ENCODE data around the gene MYBPH. TPM values are rescaled to one million over a fixed set of nuclear protein-coding genes. Genes with fewer than 3 reads are reported as not detected.

MYBPH gene
- polyA plus RNA-seq, 3 donors = 0.08 to 0.34 TPM; not detected in 1

DNA sequence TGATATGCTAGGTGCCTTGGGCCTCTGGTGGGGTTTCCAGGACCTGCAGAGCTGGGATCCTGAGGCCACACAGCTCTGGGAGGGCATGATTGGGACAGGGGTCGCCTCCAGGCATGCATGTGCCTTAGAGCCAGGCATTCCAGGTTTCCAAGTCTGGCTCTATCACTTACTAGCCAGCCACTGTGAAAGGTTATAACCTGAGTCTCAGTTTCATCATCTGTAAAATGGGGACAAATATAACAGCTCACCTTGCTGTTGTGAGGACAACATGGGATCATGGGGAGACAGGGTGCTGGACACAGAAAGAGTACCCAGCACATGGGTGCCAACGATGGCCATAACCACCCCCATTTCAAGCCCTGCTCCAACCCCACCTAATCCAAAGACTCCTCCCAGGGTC, 8.2 kb upstream of the MYBPH start:
- 92 to 96% (median 93%) methylated on average over 2 of the region's 2 CpGs for WGBS, 3 donors
- no peak overlapping the region for H3K27ac ChIP-seq (ENCODE audit: low read depth, low read length)

DNA sequence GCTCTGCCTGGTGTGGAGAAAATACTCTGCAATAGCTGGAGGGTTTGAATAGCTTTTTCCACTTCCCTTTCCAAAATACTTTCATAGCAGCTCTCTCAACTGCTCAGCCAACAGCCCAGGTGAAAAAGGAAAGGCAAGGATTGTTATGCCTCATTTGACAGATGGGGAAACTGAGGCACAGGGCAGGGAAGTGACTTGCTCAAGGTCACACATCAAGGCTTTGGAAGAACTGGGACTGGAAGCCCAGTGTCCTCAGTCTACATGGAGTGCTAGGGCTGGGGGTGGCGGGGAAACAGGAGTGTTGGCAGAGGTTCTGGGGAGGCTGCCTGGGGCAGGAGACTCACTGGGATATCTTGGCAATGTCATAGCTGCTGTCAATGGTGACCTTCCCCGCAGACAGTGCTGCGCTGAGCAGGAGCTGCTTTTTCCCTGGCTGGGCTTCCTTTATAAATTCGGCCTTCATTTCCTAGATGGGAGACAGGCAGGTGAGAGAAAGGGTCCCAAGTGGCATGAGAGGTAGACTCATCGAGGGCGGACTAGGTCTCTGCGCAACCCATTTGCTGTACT, 6.8 kb upstream of the MYBPH start:
- 84 to 95% (median 90%) methylated on average over 7 of the region's 7 CpGs for WGBS, 3 donors
- no peak overlapping the region for H3K27ac ChIP-seq (ENCODE audit: low read depth, low read length)

DNA sequence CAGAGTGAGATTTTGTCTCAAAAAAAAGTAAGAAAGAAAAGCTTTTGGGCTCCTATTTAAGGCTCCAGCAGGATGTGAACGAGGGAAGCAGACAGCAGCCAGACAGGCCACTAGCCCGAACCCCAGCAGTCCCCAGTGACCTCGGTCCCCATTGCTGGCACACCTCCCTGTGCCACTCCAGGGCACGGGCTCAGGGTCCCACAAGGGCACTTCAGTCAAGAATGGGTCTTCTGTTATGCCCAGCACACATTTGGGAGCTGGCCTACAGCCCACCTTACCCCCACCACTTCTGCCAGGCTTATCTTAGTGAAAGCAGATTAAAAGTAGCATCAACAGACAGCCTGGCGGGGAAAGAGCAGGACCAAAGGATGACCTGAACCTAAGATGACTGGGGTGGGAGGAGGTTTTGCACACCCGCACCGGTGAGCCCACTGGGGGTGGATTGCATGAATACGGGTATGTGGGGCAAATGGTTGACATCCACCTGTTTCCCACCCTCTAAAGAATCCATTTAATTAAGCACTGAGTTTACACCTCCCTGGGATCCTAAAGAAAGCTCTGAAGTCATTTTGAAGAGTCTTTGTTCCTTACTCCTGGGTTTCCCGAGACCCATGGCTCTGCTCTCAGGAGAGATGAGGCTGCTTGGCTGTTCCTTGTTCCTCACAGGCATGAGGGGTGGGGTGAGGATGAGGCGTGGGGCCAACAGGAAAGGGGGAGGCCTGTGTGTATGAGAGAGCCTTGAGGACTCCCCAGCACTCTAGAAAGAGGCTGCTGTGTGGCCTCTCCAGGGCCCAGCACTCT, 6.2 kb upstream of the MYBPH start:
- H3K27ac ChIP-seq (ENCODE audit: low read depth, low read length) = no peak overlapping the region
- 65 to 75% (median 74%) methylated on average over 9 to 10 of the region's 10 CpGs for WGBS, 3 donors

DNA sequence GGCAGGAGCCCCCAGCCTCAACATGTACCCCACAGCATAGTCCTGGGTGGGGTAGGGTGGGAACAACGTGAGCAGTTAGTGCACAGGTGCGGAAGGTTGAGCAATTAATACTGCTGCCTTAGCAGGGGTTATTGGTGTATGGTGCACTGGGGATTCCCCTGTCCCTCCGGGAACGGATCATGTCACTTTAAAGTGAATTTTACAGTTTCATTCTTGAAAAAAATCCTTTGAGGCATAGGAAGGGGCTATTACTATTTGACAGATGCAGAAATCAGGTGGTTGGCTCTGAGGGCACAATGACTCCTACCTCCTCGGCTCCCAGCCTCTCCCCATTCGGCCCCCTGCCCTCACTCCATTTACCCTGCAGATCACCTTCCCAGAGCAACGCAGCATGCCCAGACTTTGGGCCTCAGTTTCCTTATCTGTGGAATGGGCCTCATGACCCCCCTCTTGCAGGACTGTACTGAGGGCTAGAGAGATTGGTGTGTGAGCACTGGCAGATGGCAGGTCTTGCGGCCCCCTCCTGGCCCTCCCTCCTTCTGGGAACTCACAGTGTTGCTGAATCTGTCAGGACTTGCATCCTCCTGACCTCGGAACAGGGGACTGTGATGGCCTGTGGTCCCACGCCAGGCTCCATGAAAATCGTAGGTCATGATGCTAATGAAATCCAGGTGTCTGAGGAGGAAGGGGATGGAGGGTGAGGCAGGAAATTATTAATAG, 5.1 kb upstream of the MYBPH start:
- H3K27ac ChIP-seq (ENCODE audit: low read depth, low read length) = no peak overlapping the region
- 79 to 87% (median 81%) methylated on average over 11 of the region's 11 CpGs for WGBS, 3 donors

DNA sequence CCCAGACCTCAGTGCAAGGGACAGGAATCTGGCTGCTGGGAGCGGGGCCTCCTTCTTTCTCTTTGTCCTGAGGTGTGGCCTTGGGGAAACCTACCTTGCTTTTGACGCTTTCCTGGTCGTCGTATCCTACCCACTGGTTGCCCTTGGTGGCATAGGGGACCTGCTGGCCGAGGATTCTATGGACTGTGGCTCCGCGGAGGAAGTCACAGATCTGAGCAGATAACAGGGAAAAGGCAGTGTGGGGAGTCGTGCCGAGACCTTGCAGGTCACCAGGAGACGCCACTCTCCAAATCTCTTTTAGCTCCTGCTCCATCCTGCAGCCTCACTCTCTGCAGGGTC, 4.0 kb upstream of the MYBPH start:
- WGBS, 3 donors = 91 to 93% (median 92%) methylated on average over 9 to 10 of the region's 10 CpGs
- no peak overlapping the region for H3K27ac ChIP-seq (ENCODE audit: low read depth, low read length)

DNA sequence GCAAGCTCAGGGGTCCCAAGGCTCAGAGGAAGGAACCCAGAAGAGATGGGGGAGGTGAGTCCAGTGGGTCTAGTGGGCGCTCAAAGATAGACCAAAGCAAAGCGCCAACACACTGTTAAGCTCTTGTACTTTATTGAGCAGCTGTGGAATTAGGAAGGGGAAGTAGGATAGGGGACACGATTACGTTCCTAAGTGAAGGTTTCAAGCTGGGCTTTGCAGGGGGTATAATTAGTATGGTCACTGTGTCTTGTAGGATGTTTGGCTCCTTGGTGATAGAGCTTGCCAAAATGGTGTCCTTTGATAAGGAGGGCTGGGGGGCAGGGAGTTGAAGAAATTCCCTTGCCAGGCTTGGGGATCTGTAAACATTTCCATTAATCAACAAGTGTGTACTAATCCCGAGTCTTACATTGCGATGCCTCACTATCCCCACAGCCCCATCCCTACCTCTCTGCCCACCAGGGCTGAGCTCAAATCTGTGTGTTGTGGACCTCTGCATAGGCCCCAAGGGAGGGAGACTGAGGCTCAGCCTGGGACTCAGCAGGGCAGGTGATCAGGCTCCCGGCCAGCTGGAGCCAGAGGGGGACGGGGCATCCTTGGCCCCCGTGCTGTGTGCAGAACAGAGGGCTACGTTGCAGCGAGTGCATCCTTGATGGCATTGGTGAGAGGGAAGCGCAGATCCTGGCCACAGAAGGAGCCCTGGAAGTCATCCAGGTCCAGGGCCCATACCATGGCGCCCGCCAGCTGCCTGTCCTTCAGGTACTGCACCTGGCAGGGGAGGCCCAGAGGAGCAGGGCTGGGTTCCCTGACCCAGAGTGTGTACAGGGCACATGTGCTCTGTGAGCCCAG, 3.4 kb upstream of the MYBPH start:
- WGBS, 3 donors = 81 to 92% (median 89%) methylated on average over 14 of the region's 14 CpGs
- H3K27ac ChIP-seq (ENCODE audit: low read depth, low read length) = no peak overlapping the region

DNA sequence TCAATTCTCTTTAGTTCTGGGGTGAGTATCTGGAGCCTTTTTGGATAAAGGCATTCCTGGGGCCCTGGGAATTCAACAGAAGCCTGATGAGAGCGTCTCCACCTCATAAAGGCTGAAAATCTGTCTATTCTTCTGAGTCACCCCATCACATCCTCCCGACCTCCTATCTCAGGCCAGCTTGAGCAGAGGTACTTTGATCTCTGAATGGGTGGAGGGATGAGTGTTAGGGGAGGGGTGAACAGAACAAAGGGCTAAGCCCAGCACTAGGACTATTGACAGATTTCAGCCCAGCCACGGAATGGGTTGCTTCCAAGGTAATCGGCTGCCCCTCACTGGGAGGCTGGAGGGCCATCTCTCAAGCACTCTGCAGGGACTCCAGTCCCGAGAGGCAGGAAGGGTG, 2.5 kb upstream of the MYBPH start:
- no peak overlapping the region for H3K27ac ChIP-seq (ENCODE audit: low read depth, low read length)
- 60 to 79% (median 79%) methylated on average over 5 of the region's 5 CpGs for WGBS, 3 donors

DNA sequence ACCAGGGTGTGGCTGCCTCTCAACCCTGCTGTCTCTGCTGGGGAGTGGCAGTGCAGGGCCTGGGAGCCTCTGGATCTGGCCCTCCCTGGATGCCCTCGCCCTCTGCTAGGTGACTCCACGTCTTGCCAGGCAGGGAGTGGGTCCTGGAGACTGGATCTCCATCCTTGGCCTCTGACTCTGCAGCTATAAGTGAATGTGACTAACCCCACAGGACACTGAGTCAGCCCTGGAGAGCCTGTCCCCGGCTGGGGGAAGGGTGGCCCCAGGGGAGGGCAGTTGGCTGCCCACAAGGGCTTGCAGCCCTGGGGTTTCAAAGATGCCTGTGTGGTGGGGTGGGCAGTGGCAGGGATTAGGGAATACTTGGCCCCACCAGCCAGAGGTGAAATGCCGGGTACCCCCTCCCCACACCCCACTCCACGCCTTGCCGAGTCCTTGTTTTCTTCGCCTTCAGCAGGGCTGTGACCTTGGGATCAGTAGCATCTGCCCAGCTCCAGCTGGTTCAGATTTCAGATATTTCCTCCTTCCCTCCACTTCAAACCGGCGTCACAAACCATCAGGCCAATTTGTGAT, 1.9 kb upstream of the MYBPH start:
- no peak overlapping the region for H3K27ac ChIP-seq (ENCODE audit: low read depth, low read length)
- WGBS, 3 donors = 50 to 62% (median 59%) methylated on average over 9 of the region's 9 CpGs

DNA sequence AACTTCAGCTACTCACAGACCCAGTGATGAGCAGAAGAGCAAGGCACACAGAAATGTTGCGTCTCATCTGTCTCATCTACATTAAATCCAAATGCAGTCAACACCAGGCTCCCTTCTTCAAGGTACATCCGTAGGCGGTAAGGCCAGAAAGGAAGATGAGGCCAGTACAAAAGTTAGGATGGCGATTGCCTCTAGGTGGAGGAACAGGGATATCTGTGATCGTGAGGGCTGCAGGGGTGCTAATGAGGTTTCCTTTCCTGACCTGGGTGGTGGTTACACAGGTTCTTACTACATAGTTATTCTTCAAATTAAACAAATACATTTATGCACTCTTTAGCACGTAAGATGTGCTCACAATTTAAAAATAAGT, 1.4 kb upstream of the MYBPH start:
- 90 to 91% (median 91%) methylated on average over 6 of the region's 6 CpGs for WGBS, 3 donors
- no peak overlapping the region for H3K27ac ChIP-seq (ENCODE audit: low read depth, low read length)

DNA sequence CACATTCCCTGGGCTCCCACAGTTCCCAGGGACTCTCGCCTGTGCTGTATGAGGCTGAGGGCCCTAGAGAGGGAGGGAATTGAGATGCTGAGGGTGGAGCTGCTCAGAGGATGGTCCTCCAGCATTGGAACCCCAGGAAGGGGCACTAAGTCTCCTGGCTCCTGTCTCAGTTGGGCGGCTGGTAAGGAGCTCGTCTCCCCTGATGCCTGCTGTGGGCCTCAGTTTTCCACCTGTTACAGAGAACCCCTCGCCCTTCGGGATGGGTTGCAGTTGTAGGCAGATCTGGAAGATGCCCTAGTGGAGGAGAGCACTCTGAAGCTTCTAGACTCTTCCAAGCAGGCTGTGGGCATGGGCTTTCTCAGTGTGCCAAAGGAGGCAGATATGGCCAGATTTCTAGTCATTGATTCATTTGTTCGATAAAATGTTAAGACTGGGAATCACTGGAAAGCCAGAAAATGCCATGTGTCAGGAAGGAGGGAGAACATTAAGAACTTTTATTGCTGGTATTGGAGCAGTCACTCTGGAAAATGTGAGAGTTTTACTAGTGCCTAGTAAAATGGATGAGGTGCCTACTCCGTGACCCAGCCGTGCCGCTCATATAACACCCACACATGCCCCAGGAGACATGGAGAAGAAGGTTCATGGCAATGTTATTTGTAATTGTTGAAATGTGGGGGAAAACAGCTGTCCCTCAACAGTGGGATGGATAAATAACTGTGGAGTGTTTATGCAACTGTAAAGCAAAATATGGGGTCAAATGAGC, 828 bp upstream of the MYBPH start:
- 90 to 96% (median 96%) methylated on average over 9 of the region's 9 CpGs for WGBS, 3 donors

DNA sequence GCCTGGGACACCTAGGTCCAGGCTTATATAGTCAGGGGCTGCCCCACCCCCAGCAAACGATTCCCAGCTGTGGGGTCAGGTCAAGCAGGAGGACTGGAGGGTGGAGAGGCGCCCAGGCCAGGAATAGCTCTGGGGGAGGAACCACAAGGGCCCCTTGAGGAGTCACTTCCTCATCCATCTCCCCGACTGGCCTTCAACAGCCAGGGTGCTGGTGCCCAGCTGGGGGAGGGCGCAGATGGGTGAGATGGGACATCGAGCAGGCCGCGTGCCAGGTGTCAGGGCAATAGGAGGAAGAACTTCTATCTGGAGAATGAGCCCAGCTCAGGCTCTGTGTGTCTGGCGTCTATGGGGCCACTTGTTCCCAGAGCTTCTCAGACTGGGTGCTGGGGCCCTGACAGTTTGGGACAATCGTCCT, 208 bp upstream of the MYBPH start:
- H3K27ac ChIP-seq (ENCODE audit: low read depth, low read length) = no peak overlapping the region
- WGBS, 3 donors = 55 to 66% (median 60%) methylated on average over 9 of the region's 9 CpGs

More for the DNA sequence above, 828 bp upstream of the MYBPH start:
- H3K27ac ChIP-seq (ENCODE audit: low read depth, low read length) = no peak overlapping the region

DNA sequence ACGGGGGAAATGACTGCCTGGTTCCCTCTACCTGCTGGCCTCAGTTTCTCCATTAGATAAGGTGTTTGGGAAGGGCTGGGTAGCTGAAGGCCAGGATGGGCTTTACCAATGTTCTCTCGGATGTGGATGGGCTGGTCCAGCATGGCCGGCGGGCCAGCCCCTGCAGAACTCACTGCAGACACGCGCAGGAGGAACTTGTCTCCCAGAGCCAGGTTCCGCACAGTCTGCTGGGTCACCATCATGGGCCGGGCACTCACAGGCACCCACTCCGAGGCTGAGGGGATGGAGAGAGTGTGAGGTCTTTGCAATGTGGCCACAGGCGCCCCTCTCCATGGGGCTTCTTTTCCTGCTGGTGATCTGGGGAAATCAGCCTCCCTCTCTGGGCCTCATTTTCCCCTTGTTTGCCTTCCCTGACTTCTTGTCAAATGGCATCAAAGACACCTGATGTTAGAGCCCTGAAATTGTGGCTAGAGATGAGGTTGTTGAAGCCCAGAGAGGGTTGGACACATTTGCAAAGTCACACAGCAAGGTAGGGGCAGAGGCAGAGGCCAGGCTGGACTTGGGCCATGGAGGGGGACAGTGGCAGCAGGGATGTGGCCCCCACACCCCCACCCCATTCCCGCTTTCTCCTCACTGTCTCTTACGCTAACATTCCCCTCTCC, 1.2 kb downstream of the MYBPH start:
- H3K27ac ChIP-seq (ENCODE audit: low read depth, low read length) = no peak overlapping the region
- WGBS, 3 donors = 87 to 93% (median 91%) methylated on average over 12 of the region's 12 CpGs

DNA sequence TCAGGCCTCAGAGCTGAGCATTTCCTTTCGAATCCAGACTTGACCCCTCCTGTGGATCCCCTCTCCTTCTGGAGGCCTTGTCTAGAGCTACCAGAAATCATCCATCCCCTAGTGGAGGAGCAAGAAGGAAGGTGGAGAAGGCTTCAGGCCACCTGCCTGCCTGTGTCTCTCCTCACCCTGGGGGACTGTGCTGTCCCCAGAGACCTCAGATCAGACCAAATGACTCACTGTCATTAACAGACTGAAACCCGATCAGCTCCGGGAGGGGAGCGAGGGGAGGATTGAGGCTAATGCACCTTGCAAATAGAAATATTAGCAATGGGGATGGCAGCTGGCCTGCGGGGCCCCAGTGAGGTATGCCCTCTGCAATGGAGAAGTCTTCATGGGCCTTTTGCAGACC, 2.1 kb downstream of the MYBPH start:
- WGBS, 3 donors = 79 to 93% (median 89%) methylated on average over 5 of the region's 5 CpGs
- H3K27ac ChIP-seq (ENCODE audit: low read depth, low read length) = no peak overlapping the region

DNA sequence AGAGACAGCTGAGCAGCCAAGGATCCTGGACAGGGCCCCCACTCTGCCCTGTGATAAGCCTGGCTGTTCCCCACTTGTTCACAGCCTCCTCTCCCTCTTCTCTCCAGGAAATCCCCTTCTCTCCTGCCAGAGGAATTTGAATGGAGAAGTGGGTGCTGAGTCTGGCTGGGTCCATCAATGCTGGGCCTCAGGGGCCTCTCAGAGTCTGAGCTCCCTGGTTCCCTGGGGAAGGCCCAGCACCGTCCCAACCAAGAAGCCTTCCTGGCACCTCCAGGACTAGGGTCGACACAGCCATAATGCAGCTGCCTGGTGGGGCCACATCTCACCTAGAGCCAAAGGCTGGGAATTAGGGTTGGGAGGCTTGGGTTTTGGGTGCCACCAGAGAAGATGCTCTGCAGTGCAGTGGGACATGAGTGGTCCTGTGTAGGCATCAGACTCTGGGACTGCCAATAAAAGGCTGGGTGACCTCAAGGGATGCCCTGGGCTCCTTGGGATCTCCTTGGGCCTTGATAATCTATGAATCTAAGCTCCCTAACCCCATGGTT, 2.5 kb downstream of the MYBPH start:
- WGBS, 3 donors = 81 to 88% (median 85%) methylated on average over 2 of the region's 2 CpGs

DNA sequence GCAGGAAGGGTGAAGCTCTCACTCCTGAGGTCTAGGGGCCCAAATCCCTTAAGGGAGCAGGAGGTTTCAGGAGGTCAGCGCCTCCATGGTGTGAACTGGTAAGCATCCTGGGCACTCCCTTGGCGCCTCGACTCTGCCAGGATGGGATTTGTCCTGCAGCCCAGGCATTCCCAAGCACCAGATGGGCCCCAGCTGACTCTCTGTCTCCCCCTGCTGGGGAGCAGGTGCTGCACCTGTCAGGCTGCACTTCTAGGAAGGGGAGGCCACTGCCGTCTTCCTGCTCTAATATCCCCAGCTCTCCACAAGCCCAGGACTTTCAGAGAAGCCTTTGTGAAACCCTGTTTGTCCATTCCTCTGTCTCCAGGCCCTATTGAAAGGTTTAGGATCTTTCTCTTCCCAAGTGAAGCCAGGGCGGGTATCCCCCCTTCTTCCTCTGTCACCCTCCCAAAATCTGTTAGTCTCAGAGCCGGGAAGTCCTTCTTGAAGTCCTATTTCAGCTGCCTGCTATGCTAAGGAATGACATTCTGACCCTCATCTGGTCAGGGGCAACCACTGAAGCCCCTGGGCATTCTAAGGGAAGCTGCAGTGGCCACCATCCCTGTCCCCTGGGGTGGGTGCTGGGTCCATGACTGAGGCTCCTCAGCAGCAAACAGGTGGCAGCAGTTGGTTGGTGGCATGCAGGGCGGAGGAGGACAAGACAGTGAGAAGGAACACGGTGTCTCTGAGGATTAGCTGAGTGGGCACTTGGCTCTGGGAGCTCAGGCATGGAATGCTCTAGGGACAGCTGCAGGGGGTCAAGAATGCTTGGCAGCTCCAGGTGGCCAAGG, 3.2 kb downstream of the MYBPH start:
- 44 to 65% (median 58%) methylated on average over 8 of the region's 8 CpGs for WGBS, 3 donors
- H3K27ac ChIP-seq (ENCODE audit: low read depth, low read length) = no peak overlapping the region

More for the DNA sequence above, 2.5 kb downstream of the MYBPH start:
- H3K27ac ChIP-seq (ENCODE audit: low read depth, low read length) = no peak overlapping the region
